ENCODE results near the gene RAP1GDS1. TPM values are rescaled to one million over a fixed set of nuclear protein-coding genes. Genes with fewer than 3 reads are reported as not detected.

RAP1GDS1 gene
- polyA plus RNA-seq, 1 of the 3 experiments (the other 2 are of a cell fraction): 25.6 TPM

GRCh38 chr4:98467627-98468072 is 206.5 kb downstream of the RAP1GDS1 start:
- Histone ChIP-seq H3K27ac (ENCODE audit: low read depth in 2 of 2, low read length in 1 of 2) (peak overlapping the region in 1 of 2 experiments; percentile 71; a peak in 2 of 4 replicates), H3K4me2 (peak overlapping the region; percentile 77), H2AFZ (ENCODE audit: low read depth) (no peak overlapping the region), H3K4me3 (ENCODE audit: low read depth in 2 of 2, low read length in 1 of 2) (peak overlapping the region; percentile 46 to 54; a peak in 3 of 4 replicates), H3K27me3 (ENCODE audit: insufficient read depth) (no peaks in the 10 kb centered on the region), H3K79me2 (ENCODE audit: insufficient read depth) (no peaks in the 10 kb centered on the region), H3K9me2 (no peaks in the 10 kb centered on the region), H4K20me1 (ENCODE audit: insufficient read depth) (no peaks in the 10 kb centered on the region), H3K9me3 (no peaks in the 10 kb centered on the region), H3K4me1 (ENCODE audit: control insufficient read depth in 1 of 2, insufficient read depth in 2 of 2, low read depth in 1 of 2, low read length in 1 of 2) (peaks cover 0 to 4% of the 10 kb centered on the region in 2 experiments; a peak in 2 of 4 replicates), H3F3A (replicated peaks; ENCODE audit: insufficient read depth) (peaks cover 7% of the 10 kb centered on the region), H3K9ac (0 out of 2 replicates have a peak overlapping the region, but pooled peaks have one; percentile 29), H3K36me3 (replicated peaks in 1 of 2; ENCODE audit: control insufficient read depth in 1 of 2, insufficient read depth in 2 of 2, low read length in 1 of 2) (peaks cover 16 to 19% of the 10 kb centered on the region in 2 experiments)
- CTCF ChIA-PET: interaction anchor here (0.6 to 2.8 kb wide), 68 partner anchors 9 to 995 kb away, joined by 3 to 33 read pairs (median 4); partner anchors contain the start of genes STPG2 and TSPAN5
- 5% methylated on average over 20 of the region's 20 CpGs for WGBS (ENCODE audit: low lambda C conversion rate)
- TF ChIP-seq FOXJ3 (CRISPR knock-in tag; IDR thresholded peaks at IDR 0.05) (no peak), SIN3A (IDR thresholded peaks at IDR 0.05; ENCODE audit: borderline replicate concordance, low read depth, low read length) (peak; percentile 76; the same call in 1 of the 2 replicates), CTCF (IDR thresholded peaks at IDR 0.05) (peak; percentile 86), RAD21 (IDR thresholded peaks at IDR 0.05; ENCODE audit: low read length) (peak; percentile 92), SMC3 (IDR thresholded peaks at IDR 0.05; ENCODE audit: low read depth, low read length) (peak; percentile 94), POLR2AphosphoS5 (IDR thresholded peaks at IDR 0.05; ENCODE audit: low read depth, low read length) (peak; percentile 31; the same call in 1 of the 2 replicates), CHD2 (IDR thresholded peaks at IDR 0.05; ENCODE audit: low read length, partially characterized antibody) (peak; percentile 61), IRF3 (IDR thresholded peaks at IDR 0.05; ENCODE audit: low read depth, low read length) (no peak), MAX (IDR thresholded peaks at IDR 0.05; ENCODE audit: low read depth) (0 out of 2 replicates have a peak, but pooled peaks have one; percentile 36), RCOR1 (IDR thresholded peaks at IDR 0.05; ENCODE audit: low read length) (peak; percentile 37; the same call in 1 of the 2 replicates), REST (IDR thresholded peaks at IDR 0.05; ENCODE audit: low read depth, low read length) (0 out of 2 replicates have a peak, but pooled peaks have one; percentile 34), ELF1 (IDR thresholded peaks at IDR 0.05) (no peak)
- peak; percentile 74 for DNase-seq
- POLR2A ChIA-PET: interaction anchor here (1.0 kb wide), 2 partner anchors 207 to 462 kb away, joined by 3 to 4 read pairs; partner anchors contain the start of gene EIF4E
